Fibroblast of lung (primary cell): Measurements from ENCODE around the gene PARVG. TPM values are rescaled to one million over a fixed set of nuclear protein-coding genes. Genes with fewer than 3 reads are reported as not detected.

Experiments
- DNase-seq, 2 donors: peaks; one replicate each; pipeline versions ENCODE4 v3.0.0 to v3.0.0-alpha.2; 2010; ENCODE audit warnings: low read depth in 2 of 2
- H2AFZ ChIP-seq: 2 replicates; pipeline ENCODE4 v1.5.1; 2012; ENCODE audit warnings: low read length, control low read depth, inconsistent platforms
- H3K27ac ChIP-seq: 2 replicates; pipeline ENCODE4 v1.5.1; 2011; ENCODE audit warnings: low read length, control low read depth; ENCODE audit not compliant: insufficient read depth
- H3K27me3 ChIP-seq: 2 replicates; pipeline ENCODE4 v1.5.1; 2011; ENCODE audit warnings: mild to moderate bottlenecking, low read length; ENCODE audit not compliant: control insufficient read depth, insufficient read depth
- H3K36me3 ChIP-seq: 2 replicates; pipeline ENCODE4 v1.5.1; 2011; ENCODE audit warnings: low read length; ENCODE audit not compliant: control insufficient read depth, insufficient read depth
- H3K4me1 ChIP-seq: 2 replicates; pipeline ENCODE4 v1.5.1; 2011; ENCODE audit warnings: low read length; ENCODE audit not compliant: control insufficient read depth, insufficient read depth; ENCODE audit errors: extremely low read depth
- H3K4me2 ChIP-seq: 2 replicates; pipeline ENCODE4 v1.5.1; 2011; ENCODE audit warnings: low read length, control low read depth; ENCODE audit not compliant: insufficient read depth; ENCODE audit errors: extremely low read depth
- H3K4me3 ChIP-seq, 4 experiments: fragments of 200-600 bp in 1 of 4; sonication (generic) in 1 of 4; replicated peaks in 1 of 4; 2 replicates each; pipeline ENCODE4 v1.5.1; 2011 to 2016; ENCODE audit warnings: low read length in 4 of 4, low read depth in 3 of 4, mild to moderate bottlenecking in 3 of 4, control low read depth in 2 of 4, inconsistent platforms in 1 of 4, mixed read lengths in 1 of 4; ENCODE audit not compliant: insufficient read depth in 1 of 4; ENCODE audit errors: control extremely low read depth in 1 of 4
- H3K79me2 ChIP-seq: 2 replicates; pipeline ENCODE4 v1.5.1; 2012; ENCODE audit warnings: mild to moderate bottlenecking, low read length, inconsistent platforms; ENCODE audit not compliant: control insufficient read depth, insufficient read depth
- H3K9ac ChIP-seq: 2 replicates; pipeline ENCODE4 v1.5.1; 2011; ENCODE audit warnings: mild to moderate bottlenecking, low read length, control low read depth; ENCODE audit not compliant: insufficient read depth
- H3K9me3 ChIP-seq: 2 replicates; pipeline ENCODE4 v1.5.1; 2012; ENCODE audit warnings: low read depth, low read length; ENCODE audit not compliant: control insufficient read depth, insufficient read depth
- H4K20me1 ChIP-seq: 2 replicates; pipeline ENCODE4 v1.5.1; 2011; ENCODE audit warnings: low read length; ENCODE audit not compliant: control insufficient read depth, insufficient read depth; ENCODE audit errors: extremely low read depth
- CTCF ChIP-seq, 2 donors: IDR thresholded peaks in 1 of 2; conservative IDR thresholded peaks in 1 of 2; 1 replicate in 1 of 2; 2 replicates in 1 of 2; pipeline ENCODE4 v1.5.1; 2011 to 2012; ENCODE audit warnings: low read length in 2 of 2, control low read depth in 1 of 2, inconsistent platforms in 1 of 2, low read depth in 1 of 2, mild to moderate bottlenecking in 1 of 2
- EZH2 ChIP-seq: IDR thresholded peaks from 2 replicates; pipeline ENCODE4 v1.5.1; 2012; ENCODE audit warnings: low read length, control low read depth, mild to moderate bottlenecking; ENCODE audit errors: missing control alignments
- polyA plus RNA-seq, 2 donors: library from polyadenylated mRNA; depleted of rRNA in 1 of 2; stranded (reverse) in 1 of 2; unstranded in 1 of 2; fragments of >200 nt; gene quantifications; 2 replicates each; pipeline ENCODE4 v1.2.1, GENCODE V29; 2011 to 2012; ENCODE audit warnings: missing spikeins in 1 of 2
- total RNA-seq: library from RNA; depleted of rRNA; stranded (reverse); fragments of >200 nt; gene quantifications from 2 replicates; pipeline ENCODE4 v1.2.1, GENCODE V29; 2014

The PARVG gene
- total and polyA plus RNA-seq, 2 donors (not counting 1 experiment from before 2014, with no cell fraction given): not detected

GRCh38 chr22:44243761-44244160 is 63.0 kb downstream of the PARVG start:
- no peaks in the 10 kb centered on the region for H3K27me3 ChIP-seq
- TF ChIP-seq CTCF (conservative IDR thresholded peaks at IDR 0.05 in 1 of 2, IDR thresholded peaks at IDR 0.05 in 1 of 2; ENCODE audit: low read depth in 1 of 2, low read length in 2 of 2) (no peak), EZH2 (no peak)
- no peak overlapping the region for H2AFZ ChIP-seq
- no peaks in the 10 kb centered on the region for H3K36me3 ChIP-seq
- H3K9ac ChIP-seq: no peak overlapping the region
- no peak overlapping the region for H3K4me2 ChIP-seq
- no peaks in the 10 kb centered on the region for H3K9me3 ChIP-seq
- no peak overlapping the region for H3K4me3 ChIP-seq
- H3K79me2 ChIP-seq: no peaks in the 10 kb centered on the region
- H3K27ac ChIP-seq: no peak overlapping the region
- no peaks in the 10 kb centered on the region for H3K4me1 ChIP-seq
- no peak for DNase-seq
- H4K20me1 ChIP-seq: no peaks in the 10 kb centered on the region

GRCh38 chr22:44244265-44244822 is 63.6 kb downstream of the PARVG start:
- Histone ChIP-seq H3K9me3 (no peaks in the 10 kb centered on the region), H3K27ac (no peak overlapping the region), H3K4me1 (no peaks in the 10 kb centered on the region), H2AFZ (no peak overlapping the region), H4K20me1 (no peaks in the 10 kb centered on the region), H3K4me2 (no peak overlapping the region), H3K4me3 (no peak overlapping the region), H3K9ac (no peak overlapping the region), H3K27me3 (no peaks in the 10 kb centered on the region), H3K79me2 (no peaks in the 10 kb centered on the region), H3K36me3 (no peaks in the 10 kb centered on the region)
- TF ChIP-seq CTCF (conservative IDR thresholded peaks at IDR 0.05 in 1 of 2, IDR thresholded peaks at IDR 0.05 in 1 of 2; ENCODE audit: low read depth in 1 of 2, low read length in 2 of 2) (no peak), EZH2 (no peak)
- DNase-seq: no peak

GRCh38 chr22:44245438-44245837 is 64.7 kb downstream of the PARVG start:
- H3K4me2 ChIP-seq: no peak overlapping the region
- no peak for DNase-seq
- no peak overlapping the region for H2AFZ ChIP-seq
- H3K4me3 ChIP-seq: no peak overlapping the region
- no peaks in the 10 kb centered on the region for H3K27me3 ChIP-seq
- no peaks in the 10 kb centered on the region for H3K79me2 ChIP-seq
- H3K9ac ChIP-seq: no peak overlapping the region
- no peaks in the 10 kb centered on the region for H3K9me3 ChIP-seq
- H4K20me1 ChIP-seq: no peaks in the 10 kb centered on the region
- no peak overlapping the region for H3K27ac ChIP-seq
- H3K4me1 ChIP-seq: no peaks in the 10 kb centered on the region
- no peaks in the 10 kb centered on the region for H3K36me3 ChIP-seq
- TF ChIP-seq CTCF (conservative IDR thresholded peaks at IDR 0.05 in 1 of 2, IDR thresholded peaks at IDR 0.05 in 1 of 2; ENCODE audit: low read depth in 1 of 2, low read length in 2 of 2): no peak
- no peak for TF ChIP-seq EZH2
